Activated B cell treated with CpG ODN at 0.5 μM for 24 hours (primary cell): ENCODE results near the gene HOXB4. TPM values are rescaled to one million over a fixed set of nuclear protein-coding genes. Genes with fewer than 3 reads are reported as not detected.

Experiments
- ATAC-seq: fragments of 200-7000 bp; cut with Tn5 transposase; one replicate; pipeline ENCODE4 v1.10.0; 2021; ENCODE audit warnings: low read depth, mild to moderate bottlenecking, moderate library complexity
- CTCF ChIA-PET: fragments of 350-600 bp; sonication (Branson Sonifier 250); formaldehyde crosslinking; loops from one replicate; lab custom pipeline; 2021; ENCODE audit warnings: antibody characterized with exemption; lab: Charles Lee
- POLR2A ChIA-PET: fragments of 350-600 bp; sonication (Branson Sonifier 250); formaldehyde crosslinking; loops from one replicate; lab custom pipeline; 2021; ENCODE audit warnings: antibody characterized with exemption; lab: Charles Lee
- DNase-seq: peaks from one replicate; pipeline ENCODE4 v3.0.0; 2022
- H3K27ac Mint-ChIP-seq: one replicate; pipeline ENCODE4 v1.8.0; 2020; ENCODE audit warnings: mixed read lengths
- H3K27me3 Mint-ChIP-seq: one replicate; pipeline ENCODE4 v1.8.0; 2021; ENCODE audit warnings: mixed read lengths
- H3K36me3 Mint-ChIP-seq: one replicate; pipeline ENCODE4 v1.8.0; 2021; ENCODE audit warnings: low read depth, mixed read lengths
- H3K4me1 Mint-ChIP-seq: one replicate; pipeline ENCODE4 v1.8.0; 2021; ENCODE audit warnings: mixed read lengths
- H3K4me3 Mint-ChIP-seq: one replicate; pipeline ENCODE4 v1.8.0; 2020; ENCODE audit warnings: mild to moderate bottlenecking, mixed read lengths
- H3K9me3 Mint-ChIP-seq: one replicate; pipeline ENCODE4 v1.8.0; 2020; ENCODE audit warnings: mixed read lengths
- intact Hi-C: fragments of 100-400 bp; cut with micrococcal nuclease; formaldehyde crosslinking; loops from one replicate; pipeline ENCODE4 v1.15.1; 2024
- total RNA-seq: library from RNA; stranded (reverse); gene quantifications from 2 replicates; pipeline ENCODE4 v1.2.3, GENCODE V29; 2022
- TF ChIP-seq, protein P1 (sequence below): fragments of 200-600 bp; IDR thresholded peaks from one replicate; pipeline ENCODE4 v1.8.0; 2022; ENCODE audit warnings: antibody characterized with exemption, mild to moderate bottlenecking

The HOXB4 gene
- total RNA-seq, 1 donor from 2014 or later, result 1.4 TPM

DNA sequence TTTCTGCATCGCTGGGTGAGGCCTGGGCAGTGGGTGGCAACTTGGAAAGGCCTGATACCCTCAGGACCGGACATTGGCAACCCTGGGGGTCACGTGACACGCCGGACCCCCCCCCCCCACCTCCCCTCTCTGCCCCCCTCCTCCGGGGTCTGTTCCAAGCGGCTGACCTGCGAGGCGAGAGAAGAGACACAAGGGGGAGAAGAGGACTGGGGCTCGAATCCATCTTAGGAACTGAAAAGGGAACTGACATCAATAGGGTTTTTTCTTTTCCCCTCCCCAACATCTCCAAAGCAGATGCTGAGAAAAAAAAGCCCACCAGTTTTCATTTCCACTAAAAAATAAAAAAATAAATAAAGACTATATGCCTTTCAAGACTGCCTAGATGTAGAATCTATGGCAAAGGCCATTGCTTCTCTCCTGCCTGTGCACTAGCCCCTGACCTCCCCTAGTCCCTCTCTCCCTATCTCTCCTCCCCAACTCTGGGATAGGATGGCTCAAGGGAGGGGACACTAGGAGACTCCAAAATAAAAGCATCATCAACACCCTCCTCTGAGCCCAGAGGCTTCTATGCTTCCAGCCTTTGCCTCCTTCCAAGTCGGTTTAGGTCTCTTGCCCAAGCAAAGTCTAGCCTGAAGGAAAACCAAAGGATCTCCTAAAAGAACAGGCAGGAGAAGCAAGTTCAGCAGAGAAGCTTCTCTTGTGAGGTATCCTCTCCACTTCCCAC lies 25.5 kb downstream of the HOXB4 start:
- no peaks in the 10 kb centered on the region for H3K36me3 Mint-ChIP-seq
- peaks cover 26% of the 10 kb centered on the region for H3K27me3 Mint-ChIP-seq
- ChIA-PET POLR2A (no interaction called here), CTCF (no interaction called here)
- no peaks in the 10 kb centered on the region for H3K9me3 Mint-ChIP-seq
- H3K27ac Mint-ChIP-seq, result no peak overlapping the region
- TF ChIP-seq, protein P1, sequence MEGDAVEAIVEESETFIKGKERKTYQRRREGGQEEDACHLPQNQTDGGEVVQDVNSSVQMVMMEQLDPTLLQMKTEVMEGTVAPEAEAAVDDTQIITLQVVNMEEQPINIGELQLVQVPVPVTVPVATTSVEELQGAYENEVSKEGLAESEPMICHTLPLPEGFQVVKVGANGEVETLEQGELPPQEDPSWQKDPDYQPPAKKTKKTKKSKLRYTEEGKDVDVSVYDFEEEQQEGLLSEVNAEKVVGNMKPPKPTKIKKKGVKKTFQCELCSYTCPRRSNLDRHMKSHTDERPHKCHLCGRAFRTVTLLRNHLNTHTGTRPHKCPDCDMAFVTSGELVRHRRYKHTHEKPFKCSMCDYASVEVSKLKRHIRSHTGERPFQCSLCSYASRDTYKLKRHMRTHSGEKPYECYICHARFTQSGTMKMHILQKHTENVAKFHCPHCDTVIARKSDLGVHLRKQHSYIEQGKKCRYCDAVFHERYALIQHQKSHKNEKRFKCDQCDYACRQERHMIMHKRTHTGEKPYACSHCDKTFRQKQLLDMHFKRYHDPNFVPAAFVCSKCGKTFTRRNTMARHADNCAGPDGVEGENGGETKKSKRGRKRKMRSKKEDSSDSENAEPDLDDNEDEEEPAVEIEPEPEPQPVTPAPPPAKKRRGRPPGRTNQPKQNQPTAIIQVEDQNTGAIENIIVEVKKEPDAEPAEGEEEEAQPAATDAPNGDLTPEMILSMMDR, result no peak
- ATAC-seq, result no peak
- peaks cover 10% of the 10 kb centered on the region for H3K4me1 Mint-ChIP-seq
- no peak for DNase-seq
- intact Hi-C loops, result loop anchor here (2.0 kb wide), 1 partner anchor 14 kb away; no protein-coding TSS in a partner anchor
- no peak overlapping the region for H3K4me3 Mint-ChIP-seq

DNA sequence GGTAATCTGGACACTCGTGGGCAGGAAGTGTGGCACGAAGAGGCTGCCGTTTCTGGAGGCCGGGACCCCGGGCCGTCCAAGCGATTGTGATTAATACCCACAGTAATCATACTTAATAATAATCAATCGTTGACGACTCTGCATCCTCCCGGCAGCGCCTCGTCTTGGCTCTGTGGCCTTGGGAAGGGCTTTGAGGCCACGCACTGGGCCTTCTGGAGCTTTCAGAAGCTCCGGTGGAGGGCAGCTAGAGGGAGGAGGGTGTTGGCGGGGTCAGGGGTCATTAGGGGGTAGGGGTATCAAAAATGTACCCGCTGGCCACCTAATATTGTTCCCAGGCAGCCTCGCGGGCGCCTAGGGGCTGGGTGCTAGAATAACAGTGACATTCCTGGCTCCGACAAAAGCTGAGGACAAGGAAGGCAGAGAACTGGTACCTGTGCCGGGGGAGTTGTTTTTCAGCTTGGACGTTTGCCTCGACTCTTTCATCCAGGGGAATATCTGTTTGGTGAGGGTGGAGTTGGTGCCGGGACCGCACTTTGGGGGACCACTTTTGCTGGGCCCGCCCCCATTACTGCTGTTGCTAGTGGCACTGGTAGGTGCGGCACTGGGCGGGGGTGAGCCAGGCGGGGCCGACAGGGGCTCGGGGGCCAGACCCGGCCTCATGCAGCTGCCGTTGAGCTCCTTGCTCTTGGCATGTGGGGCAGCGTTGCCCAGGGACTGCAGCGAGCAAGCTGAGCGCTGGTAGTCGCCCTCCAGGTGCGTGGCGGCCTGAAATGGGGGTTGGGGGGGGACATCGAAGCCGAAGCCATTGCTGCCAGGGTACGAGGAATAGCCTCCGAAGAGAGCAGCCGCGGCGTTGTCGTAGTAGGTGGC lies 26.3 kb downstream of the HOXB4 start:
- CTCF ChIA-PET, result no interaction called here
- TF ChIP-seq, protein P1, result no peak

DNA sequence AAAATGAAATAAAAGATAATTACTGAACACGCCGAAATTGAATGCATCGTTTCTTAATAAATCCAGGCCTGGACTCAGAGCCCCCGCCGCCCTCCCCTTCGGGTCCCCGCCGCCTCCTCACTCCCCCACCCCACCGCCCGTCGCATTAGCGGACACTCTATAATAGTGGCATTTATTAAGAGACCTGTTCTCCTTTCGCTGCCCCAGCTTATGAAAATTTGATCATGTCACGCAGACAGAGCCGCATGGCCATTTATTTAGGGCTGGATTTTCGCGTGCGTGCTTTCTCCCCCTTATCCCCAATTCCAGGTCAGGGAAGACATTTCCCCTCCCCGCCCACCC lies 27.0 kb downstream of the HOXB4 start:
- H3K4me1 Mint-ChIP-seq, result peaks cover 12% of the 10 kb centered on the region
- H3K27me3 Mint-ChIP-seq, result peaks cover 19% of the 10 kb centered on the region
- ChIA-PET POLR2A (no interaction called here), CTCF (no interaction called here)
- H3K9me3 Mint-ChIP-seq, result no peaks in the 10 kb centered on the region
- no peaks in the 10 kb centered on the region for H3K36me3 Mint-ChIP-seq
- DNase-seq (no peak), ATAC-seq (no peak)
- no peak overlapping the region for H3K27ac Mint-ChIP-seq
- no peak overlapping the region for H3K4me3 Mint-ChIP-seq
- intact Hi-C loops, result no loop called here
- TF ChIP-seq, protein P1, result no peak

More for the DNA sequence above, 26.3 kb downstream of the HOXB4 start:
- peaks cover 10% of the 10 kb centered on the region for H3K4me1 Mint-ChIP-seq
- no peak for ATAC-seq
- no peak overlapping the region for H3K4me3 Mint-ChIP-seq
- POLR2A ChIA-PET, result no interaction called here
- no peak overlapping the region for H3K27ac Mint-ChIP-seq
- peaks cover 21% of the 10 kb centered on the region for H3K27me3 Mint-ChIP-seq
- H3K36me3 Mint-ChIP-seq, result no peaks in the 10 kb centered on the region
- H3K9me3 Mint-ChIP-seq, result no peaks in the 10 kb centered on the region
- no peak for DNase-seq
- intact Hi-C loops, result loop anchor here (2.0 kb wide), 1 partner anchor 15 kb away; no protein-coding TSS in a partner anchor

DNA sequence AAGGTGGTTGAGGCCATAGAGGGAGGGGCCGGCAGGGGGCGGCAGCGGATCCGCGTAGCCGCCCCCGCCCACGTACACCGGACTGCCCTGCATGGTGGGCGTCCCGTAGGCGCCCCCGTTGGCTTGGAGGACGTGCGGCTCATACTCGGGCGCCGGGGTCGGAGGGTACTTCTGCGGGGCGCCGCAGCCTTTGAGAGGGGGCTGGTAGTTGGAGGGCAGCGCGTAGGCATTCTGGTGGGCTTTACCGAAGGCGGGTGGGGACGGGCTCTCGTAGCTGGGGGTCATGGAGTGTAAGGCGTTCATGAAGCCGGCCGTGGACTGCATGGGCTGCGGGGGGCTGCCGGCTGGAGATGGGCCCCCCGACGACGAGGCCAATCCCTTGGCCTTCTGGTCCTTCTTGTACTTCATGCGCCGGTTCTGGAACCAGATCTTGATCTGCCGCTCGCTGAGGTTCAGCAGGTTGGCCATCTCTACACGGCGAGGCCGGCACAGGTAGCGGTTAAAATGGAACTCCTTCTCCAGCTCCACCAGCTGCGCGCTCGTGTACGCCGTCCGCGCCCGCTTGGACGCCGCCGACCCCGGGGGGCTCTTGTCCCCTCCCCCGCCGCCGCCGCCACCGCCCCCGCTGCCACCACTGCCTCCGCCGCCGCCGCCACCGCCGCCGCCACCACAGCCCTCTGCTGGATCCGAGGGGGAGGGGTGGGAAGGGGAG lies 27.5 kb downstream of the HOXB4 start:
- Mint-ChIP-seq H3K27ac (no peak overlapping the region), H3K27me3 (peaks cover 20% of the 10 kb centered on the region), H3K4me3 (no peak overlapping the region), H3K4me1 (peaks cover 12% of the 10 kb centered on the region), H3K9me3 (no peaks in the 10 kb centered on the region), H3K36me3 (no peaks in the 10 kb centered on the region)
- ChIA-PET POLR2A (no interaction called here), CTCF (no interaction called here)
- intact Hi-C loops, result no loop called here
- DNase-seq (no peak), ATAC-seq (no peak)
- TF ChIP-seq, protein P1, result no peak
